ENCODE results near the gene CD4. TPM values are rescaled to one million over a fixed set of nuclear protein-coding genes. Genes with fewer than 3 reads are reported as not detected.
A peak's percentile ranks its signal among the peaks of the same experiment; 100 is the strongest.

Gene CD4
- total and polyA plus RNA-seq, 4 donors, result 15.9 to 44.8 (median 32.0) TPM

GRCh38 chr12:6817098-6817497, 27.8 kb downstream of the CD4 start:
- Histone ChIP-seq H3K36me3 (ENCODE audit: control insufficient read depth in 4 of 4, insufficient read depth in 3 of 4, low read depth in 1 of 4, low read length in 3 of 4) (no peaks in the 10 kb centered on the region), H3K9me3 (ENCODE audit: control insufficient read depth in 4 of 4, low read length in 3 of 4) (no peaks in the 10 kb centered on the region), H3K4me1 (ENCODE audit: control insufficient read depth in 4 of 4, insufficient read depth in 4 of 4, low read length in 3 of 4) (peaks cover 0 to 38% (median 27%) of the 10 kb centered on the region in 4 donors), H3K27ac (ENCODE audit: low read depth in 1 of 2, low read length in 2 of 2) (no peak overlapping the region), H3K27me3 (ENCODE audit: control insufficient read depth in 4 of 4, insufficient read depth in 4 of 4, low read length in 3 of 4) (no peaks in the 10 kb centered on the region), H3K4me3 (ENCODE audit: low read depth in 1 of 3, low read length in 3 of 3) (no peak overlapping the region), H3K9ac (ENCODE audit: low read depth in 1 of 2, low read length in 2 of 2) (no peak overlapping the region)
- no peak for DNase-seq (ENCODE audit: low spot score)
- TF ChIP-seq RAD21 (IDR thresholded peaks at IDR 0.05), result no peak
- no peak for TF ChIP-seq ZBTB33 (IDR thresholded peaks at IDR 0.05)
- no peak for TF ChIP-seq NR2F2 (IDR thresholded peaks at IDR 0.05)
- WGBS, result 93% methylated on average over 8 of the region's 8 CpGs

GRCh38 chr12:6817662-6818157, 28.4 kb downstream of the CD4 start:
- Histone ChIP-seq H3K4me1 (ENCODE audit: control insufficient read depth in 4 of 4, insufficient read depth in 4 of 4, low read length in 3 of 4) (peaks cover 0 to 38% (median 28%) of the 10 kb centered on the region in 4 donors), H3K36me3 (ENCODE audit: control insufficient read depth in 4 of 4, insufficient read depth in 3 of 4, low read depth in 1 of 4, low read length in 3 of 4) (no peaks in the 10 kb centered on the region), H3K9me3 (ENCODE audit: control insufficient read depth in 4 of 4, low read length in 3 of 4) (no peaks in the 10 kb centered on the region), H3K27ac (ENCODE audit: low read depth in 1 of 2, low read length in 2 of 2) (peak overlapping the region in 1 of 2 donors; percentile 72), H3K9ac (ENCODE audit: low read depth in 1 of 2, low read length in 2 of 2) (no peak overlapping the region), H3K4me3 (ENCODE audit: low read depth in 1 of 3, low read length in 3 of 3) (peak overlapping the region in 1 of 3 donors; percentile 4), H3K27me3 (ENCODE audit: control insufficient read depth in 4 of 4, insufficient read depth in 4 of 4, low read length in 3 of 4) (no peaks in the 10 kb centered on the region)
- WGBS, result 85% methylated on average over 20 of the region's 20 CpGs
- no peak for TF ChIP-seq FOXA1 (IDR thresholded peaks at IDR 0.05)
- no peak for TF ChIP-seq ATF3 (IDR thresholded peaks at IDR 0.05)
- TF ChIP-seq YY1 (IDR thresholded peaks at IDR 0.05), result no peak
- no peak for TF ChIP-seq CTCF (IDR thresholded peaks at IDR 0.05; ENCODE audit: low read depth, low read length, missing input control)
- no peak for TF ChIP-seq HNF4A (conservative IDR thresholded peaks at IDR 0.05)
- TF ChIP-seq GABPA (IDR thresholded peaks at IDR 0.05 in 1 of 2, conservative IDR thresholded peaks at IDR 0.05 in 1 of 2), result no peak
- TF ChIP-seq SP1 (IDR thresholded peaks at IDR 0.05), result no peak
- no peak for TF ChIP-seq NR2F2 (IDR thresholded peaks at IDR 0.05)
- no peak for TF ChIP-seq TAF1 (conservative IDR thresholded peaks at IDR 0.05)
- no peak for TF ChIP-seq FOXA2 (IDR thresholded peaks at IDR 0.05)
- TF ChIP-seq RXRA (IDR thresholded peaks at IDR 0.05), result no peak
- no peak for TF ChIP-seq MAX (IDR thresholded peaks at IDR 0.05)
- TF ChIP-seq EGR1 (IDR thresholded peaks at IDR 0.05; ENCODE audit: low read depth in 2 of 2), result no peak
- no peak for DNase-seq (ENCODE audit: low spot score)

GRCh38 chr12:6818222-6818621, 28.9 kb downstream of the CD4 start:
- Histone ChIP-seq H3K4me1 (ENCODE audit: control insufficient read depth in 4 of 4, insufficient read depth in 4 of 4, low read length in 3 of 4) (peaks cover 0 to 38% (median 28%) of the 10 kb centered on the region in 4 donors), H3K36me3 (ENCODE audit: control insufficient read depth in 4 of 4, insufficient read depth in 3 of 4, low read depth in 1 of 4, low read length in 3 of 4) (no peaks in the 10 kb centered on the region), H3K9me3 (ENCODE audit: control insufficient read depth in 4 of 4, low read length in 3 of 4) (no peaks in the 10 kb centered on the region), H3K27ac (ENCODE audit: low read depth in 1 of 2, low read length in 2 of 2) (peak overlapping the region; percentile 60 to 72), H3K4me3 (ENCODE audit: low read depth in 1 of 3, low read length in 3 of 3) (peak overlapping the region in 2 of 3 donors; percentile 14 to 71), H3K27me3 (ENCODE audit: control insufficient read depth in 4 of 4, insufficient read depth in 4 of 4, low read length in 3 of 4) (no peaks in the 10 kb centered on the region), H3K9ac (ENCODE audit: low read depth in 1 of 2, low read length in 2 of 2) (peak overlapping the region in 1 of 2 donors; percentile 77)
- DNase-seq (ENCODE audit: low spot score), result peak; percentile 66
- WGBS, result 50% methylated on average over 10 of the region's 10 CpGs
- TF ChIP-seq SP1 (IDR thresholded peaks at IDR 0.05) (peak; percentile 52), RXRA (IDR thresholded peaks at IDR 0.05) (peak in 1 of 2 donors; percentile 20), HNF4G (IDR thresholded peaks at IDR 0.05) (no peak)

Data from liver (tissue), 9 donors.